Measurements from ENCODE around the gene NCOA5. TPM values are rescaled to one million over a fixed set of nuclear protein-coding genes. Genes with fewer than 3 reads are reported as not detected.
A peak's percentile ranks its signal among the peaks of the same experiment; 100 is the strongest.

The NCOA5 gene
- total and polyA plus RNA-seq, 9 of the 15 experiments (the other 6 are each of a cell fraction or from before 2014, with no cell fraction given), result 3.9 to 22.8 (median 13.8) TPM

GRCh38 chr20:46089167-46089416 is 670 bp downstream of the NCOA5 start (continued):
- TF ChIP-seq MLLT1 (IDR thresholded peaks at IDR 0.05), result peak in 1 of 2 experiments; percentile 65; a peak in 1 of 4 replicates

- WGBS (ENCODE audit: insufficient coverage, low coverage, missing lambda C conversion rate), result under 1% methylated on average over 22 of the region's 22 CpGs
- Histone ChIP-seq H3K9me3 (replicated peaks; ENCODE audit: control insufficient read depth, insufficient read depth, low read depth, low read length) (no peaks in the 10 kb centered on the region), H3K9me1 (ENCODE audit: control insufficient read depth, insufficient read depth, low read length) (no peaks in the 10 kb centered on the region), H3K9ac (ENCODE audit: insufficient read depth in 1 of 2, low read depth in 2 of 2, low read length in 2 of 2) (peak overlapping the region; percentile 90 to 99), H3K27me3 (ENCODE audit: control insufficient read depth in 2 of 2, insufficient read depth in 2 of 2, low read length in 2 of 2) (no peaks in the 10 kb centered on the region), H3K27ac (ENCODE audit: extremely low read depth, low read depth, low read length) (peak overlapping the region; percentile 98), H2AFZ (ENCODE audit: low read depth, low read length) (peak overlapping the region; percentile 95), H3K4me3 (peak overlapping the region; percentile 65), H4K20me1 (replicated peaks; ENCODE audit: control insufficient read depth, insufficient read depth, low read length) (peaks cover 24% of the 10 kb centered on the region), H3K4me2 (ENCODE audit: insufficient read depth, low read length) (peak overlapping the region; percentile 83), H3K36me3 (ENCODE audit: control insufficient read depth, insufficient read depth, low read length) (peaks cover under 1% of the 10 kb centered on the region; the same call in 1 of the 3 replicates), H3K4me1 (replicated peaks in 1 of 2; ENCODE audit: control insufficient read depth in 2 of 2, insufficient read depth in 2 of 2, low read length in 2 of 2) (peaks cover 12 to 23% of the 10 kb centered on the region in 2 experiments), H3K79me2 (ENCODE audit: control insufficient read depth, insufficient read depth, low read length) (peaks cover 60% of the 10 kb centered on the region)
- TF ChIP-seq CTCFL (IDR thresholded peaks at IDR 0.05; ENCODE audit: borderline replicate concordance, insufficient read depth, low read depth, low read length, poor library complexity, severe bottlenecking) (peak; percentile 9), HBP1 (CRISPR knock-in tag; IDR thresholded peaks at IDR 0.05) (no peak), ZBTB7A (IDR thresholded peaks at IDR 0.05; ENCODE audit: borderline replicate concordance, control insufficient read depth, low read depth, low read length) (peak; percentile 52; the same call in 1 of the 2 replicates)
- no TSS peak for BruUV-seq (replicated peaks)
- ATAC-seq (peak; percentile 14; the same call in 2 of the 3 replicates), DNase-seq (ENCODE audit: extremely low read depth in 1 of 4, low spot score in 3 of 4) (peak in 3 of 4 experiments; percentile 20 to 40 (median 21)), FAIRE-seq (no peak)
- ChIA-PET POLR2A (interaction anchor here (0.6 to 2.1 kb wide), 14 partner anchors 8 to 308 kb away, joined by 3 to 18 read pairs (median 4); partner anchors contain the start of gene PCIF1), CTCF (ENCODE audit: low intra/inter-chr PET ratio) (interaction anchor here (3.8 kb wide), 1 partner anchor 74 kb away, joined by 18 read pairs; no protein-coding TSS in a partner anchor)
- intact Hi-C loops (cut with micrococcal nuclease) (loop anchor here (5.0 kb wide), 1 partner anchor 116 kb away; the partner anchor contains the start of gene ZNF335), in situ Hi-C loops (cut with MboI) (no loop called here)
Measured at GRCh38 chr20:46088409-46089166, 1.2 kb downstream of the NCOA5 start.
